NCI-H2107 treated with DMSO at 0.1 percent for 48 hours (cell line): ENCODE measurements around the gene HS6ST1.

Experiments
- DNase-seq: peaks from one replicate; lab custom pipeline; 2025; ENCODE audit not compliant: unreplicated experiment; lab: John Stamatoyannopoulos, UW

HS6ST1 gene

DNA sequence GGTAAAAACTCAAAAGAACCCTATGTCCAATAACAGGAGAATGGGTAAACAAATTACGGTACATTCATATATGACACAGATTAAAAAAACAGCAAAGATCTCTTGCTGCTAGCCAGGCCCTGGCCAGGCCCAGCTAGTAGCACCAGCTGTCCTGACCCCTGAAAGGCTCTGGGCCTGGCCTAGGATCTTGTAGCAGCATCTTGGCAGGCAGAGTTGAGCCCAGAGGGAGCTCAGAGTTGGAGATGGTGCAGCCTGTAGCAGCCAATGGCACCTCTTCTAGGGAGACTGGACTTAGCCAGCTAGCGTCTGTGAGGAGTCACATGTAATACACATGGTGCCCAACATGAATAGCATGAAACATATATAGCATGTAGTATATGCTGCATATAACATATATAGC is 69.1 kb downstream of the HS6ST1 start:
- no peak for DNase-seq

GRCh38 chr2:128245813-128246212 is 72.9 kb downstream of the HS6ST1 start:
- no peak for DNase-seq

GRCh38 chr2:128241896-128242295 is 76.8 kb downstream of the HS6ST1 start:
- no peak for DNase-seq

- no peak for DNase-seq
Measured at GRCh38 chr2:128237911-128238697, 80.6 kb downstream of the HS6ST1 start.

DNA sequence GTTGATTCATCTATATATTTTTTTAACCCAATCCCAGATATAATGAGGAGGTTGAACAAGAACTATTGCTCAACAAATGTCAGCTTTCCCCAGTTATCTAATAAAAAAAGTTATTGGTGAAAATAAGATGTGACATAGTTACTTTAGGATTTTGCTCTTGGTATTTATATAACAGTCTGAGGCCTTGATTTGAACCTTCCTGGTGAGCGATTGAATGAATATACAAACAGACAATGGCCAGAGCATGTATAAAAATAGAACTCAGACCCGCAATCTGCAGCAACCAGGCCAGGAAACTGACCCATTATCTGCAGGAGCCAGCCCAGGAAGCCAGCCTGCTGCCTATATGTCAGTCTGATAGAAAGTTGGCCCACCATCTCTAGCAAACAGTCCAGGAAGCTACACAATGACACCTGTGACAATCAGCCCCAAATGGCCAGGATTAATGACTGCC is 81.6 kb downstream of the HS6ST1 start:
- no peak for DNase-seq

DNA sequence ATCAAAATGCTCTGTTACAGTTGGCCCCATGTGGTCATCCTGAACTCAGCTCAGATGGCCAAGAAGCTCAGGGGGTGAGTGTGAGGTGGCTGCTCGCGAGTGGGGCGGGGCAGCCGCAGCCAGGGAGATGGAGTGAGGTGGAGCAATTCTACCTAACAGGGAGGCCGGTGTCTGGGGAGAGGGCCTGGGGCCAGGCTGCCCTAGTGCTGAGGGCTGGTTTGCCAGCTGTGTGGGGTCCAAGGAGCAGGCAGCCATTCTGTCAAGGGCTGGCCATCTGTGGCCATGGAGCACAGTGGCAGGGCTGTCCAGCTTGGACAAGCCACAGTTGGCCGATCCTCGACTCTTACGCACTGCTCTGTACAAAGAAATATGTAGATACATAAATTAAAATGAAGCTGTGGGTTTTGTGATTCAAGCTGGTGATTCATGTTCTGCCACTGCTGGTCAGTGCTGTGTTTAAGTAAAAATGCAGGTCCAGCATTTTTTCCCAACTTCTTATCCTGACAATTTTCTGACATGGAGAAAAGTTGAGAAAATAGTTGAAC is 82.1 kb downstream of the HS6ST1 start:
- no peak for DNase-seq

GRCh38 chr2:128235581-128235980 is 83.1 kb downstream of the HS6ST1 start:
- DNase-seq = no peak

DNA sequence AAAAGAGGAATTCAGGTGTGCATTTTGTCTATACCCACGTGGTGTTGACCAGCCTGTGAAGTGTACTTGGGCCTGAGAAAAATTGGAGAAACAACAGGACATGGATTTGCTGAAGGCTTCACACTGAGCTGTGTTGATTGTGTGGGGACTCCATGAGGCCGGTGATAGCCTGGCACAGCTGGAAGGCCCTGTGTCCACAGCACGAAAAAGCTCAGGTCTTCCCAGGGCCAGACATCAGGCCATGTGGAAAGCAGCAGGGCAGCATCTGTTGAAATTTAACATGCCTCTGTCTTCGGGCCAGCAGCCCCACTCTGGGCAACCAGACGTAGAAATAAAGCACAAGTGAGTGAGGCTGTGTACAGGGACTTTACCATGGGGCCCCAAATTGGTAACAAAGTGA is 84.1 kb downstream of the HS6ST1 start:
- DNase-seq = no peak

DNA sequence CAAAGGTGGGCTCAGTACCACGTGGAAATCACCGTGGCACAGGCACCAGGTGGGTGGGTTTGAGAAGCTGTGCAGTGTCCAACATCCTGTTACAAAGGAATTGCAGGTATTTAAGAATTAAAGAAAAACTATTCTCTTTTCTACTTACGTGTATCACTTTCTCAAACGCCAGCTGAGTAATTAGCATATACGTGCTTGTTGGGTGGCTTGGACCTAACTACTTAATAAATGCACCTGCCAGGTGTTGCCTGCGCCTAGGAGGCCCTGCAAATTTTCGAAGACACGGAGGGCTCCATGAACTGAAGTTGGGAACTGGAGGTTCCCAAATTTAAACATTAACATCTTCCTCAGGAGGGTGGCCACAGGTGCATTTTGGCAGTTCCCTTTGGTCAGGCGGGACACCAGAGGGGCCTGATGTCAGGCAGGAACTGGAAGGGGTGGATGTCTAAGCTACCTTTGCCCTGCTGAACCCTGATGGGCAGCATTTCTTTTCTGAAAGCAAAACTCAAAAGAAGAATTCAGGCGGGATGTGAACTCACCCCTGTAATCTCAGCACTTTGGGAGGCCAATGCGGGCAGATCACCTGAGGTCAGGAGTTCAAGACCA is 84.8 kb downstream of the HS6ST1 start:
- no peak for DNase-seq

- DNase-seq = peak; percentile 50
Measured at GRCh38 chr2:128232965-128233789, 85.5 kb downstream of the HS6ST1 start.

DNA sequence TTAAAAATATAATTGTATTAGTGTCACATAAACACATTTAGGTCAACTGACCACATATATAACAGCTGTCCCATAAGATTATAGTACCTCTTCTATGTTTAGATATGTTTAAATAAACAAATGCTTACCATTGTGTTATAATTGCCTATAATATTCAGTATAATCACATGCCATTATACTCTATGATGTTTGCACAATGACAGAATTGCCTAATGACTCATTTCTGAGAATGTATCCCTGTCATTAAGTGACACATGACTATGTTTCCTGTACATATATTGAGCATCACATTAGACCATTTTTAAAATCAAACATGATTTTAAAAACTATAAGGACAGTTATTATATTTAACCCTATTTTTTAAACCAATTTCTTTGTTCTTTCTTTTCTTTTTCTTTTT is 89.8 kb downstream of the HS6ST1 start:
- no peak for DNase-seq

- DNase-seq = no peak
Measured at GRCh38 chr2:128227862-128228261, 90.8 kb downstream of the HS6ST1 start.

GRCh38 chr2:128219891-128220290 is 98.8 kb downstream of the HS6ST1 start:
- no peak for DNase-seq

DNA sequence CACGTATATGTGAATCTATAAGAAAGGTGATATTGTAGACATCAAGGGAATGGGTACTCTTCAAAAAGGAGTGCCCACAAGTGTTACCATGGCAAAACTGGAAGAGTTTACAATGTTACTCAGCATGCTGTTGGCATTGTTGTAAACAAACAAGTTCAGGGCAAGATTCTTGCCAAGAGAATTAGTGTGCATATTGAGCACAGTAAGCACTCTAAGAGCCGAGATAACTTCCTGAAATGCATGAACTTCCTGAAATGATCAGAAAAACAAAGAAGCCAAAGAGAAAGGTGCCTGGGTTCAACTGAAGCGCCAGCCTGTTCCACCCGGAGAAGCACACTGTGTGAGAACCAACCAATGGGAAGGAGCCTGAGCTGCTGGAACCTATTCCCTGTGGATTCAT is 101.0 kb downstream of the HS6ST1 start:
- DNase-seq = no peak

DNA sequence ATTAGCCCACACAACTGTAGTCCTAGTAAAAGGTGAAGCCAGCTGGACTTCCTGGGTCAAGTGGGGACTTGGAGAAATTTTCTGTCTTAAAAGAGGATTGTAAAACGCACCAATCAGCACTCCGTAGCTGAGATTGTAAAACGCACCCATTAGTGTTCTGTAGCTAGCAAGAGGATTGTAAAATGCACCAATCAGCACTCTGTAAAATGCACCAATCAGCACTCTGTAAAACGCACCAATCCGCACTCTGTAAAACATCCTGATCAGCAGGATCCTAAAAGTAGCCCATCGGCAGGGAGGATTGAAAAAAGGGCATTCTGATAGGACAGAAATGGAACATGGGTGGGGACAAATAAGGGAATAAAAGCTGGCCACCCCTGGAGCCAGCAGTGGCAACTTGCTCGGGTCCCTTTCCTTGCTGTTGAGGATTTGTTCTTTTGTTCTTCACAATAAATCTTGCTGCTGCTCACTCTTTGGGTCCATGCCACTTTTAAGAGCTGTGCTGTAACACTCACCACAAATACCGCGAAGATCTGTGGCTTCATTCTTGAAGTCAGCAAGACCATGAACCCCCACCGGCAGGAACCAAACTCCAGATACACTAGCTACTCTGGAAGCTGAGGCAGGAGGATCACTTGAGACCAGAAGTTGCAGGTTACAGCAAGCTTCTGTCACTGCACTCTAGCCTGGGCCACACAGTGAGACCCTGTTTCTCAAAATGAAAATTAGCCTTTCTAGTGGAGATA is 102.6 kb downstream of the HS6ST1 start:
- DNase-seq = no peak
